ENCODE results near the gene XIRP2. TPM values are rescaled to one million over a fixed set of nuclear protein-coding genes. Genes with fewer than 3 reads are reported as not detected.

Gene XIRP2
- total and polyA plus RNA-seq, 2 of the 8 experiments (the other 6 are each of a cell fraction or from before 2014, with no cell fraction given), result 0.11 TPM; not detected in 1

DNA sequence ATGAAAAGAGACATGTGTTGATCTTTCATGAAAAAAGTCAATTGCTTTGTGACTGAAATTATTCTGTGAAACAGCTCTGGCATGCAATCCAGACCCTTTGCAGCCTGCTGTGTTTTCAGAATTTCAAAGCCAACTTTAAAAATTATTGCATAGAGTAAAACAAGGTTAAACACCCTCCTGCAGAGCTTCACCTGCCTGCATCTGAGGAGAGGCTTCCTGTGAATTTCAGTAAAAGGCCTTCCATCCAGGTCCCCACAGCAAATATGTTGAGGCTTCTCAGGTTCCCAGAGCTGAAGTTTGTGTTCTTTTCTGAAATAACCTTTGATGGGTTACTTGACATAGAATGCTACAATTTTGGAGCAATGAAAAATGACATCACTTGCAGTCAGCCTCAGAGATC, 4.1 kb downstream of the XIRP2 start (continued):
- no peak for TF ChIP-seq MAX (IDR thresholded peaks at IDR 0.05)

Measured in H1 (cell line).